Spinal cord (tissue), 10 donors: ENCODE measurements around the gene DAAM1. TPM values are rescaled to one million over a fixed set of nuclear protein-coding genes. Genes with fewer than 3 reads are reported as not detected.
A peak's percentile ranks its signal among the peaks of the same experiment; 100 is the strongest.

ENCODE experiments used
- DNase-seq, 6 donors: peaks; one replicate each; pipeline versions ENCODE4 v3.0.0 to v3.0.0-alpha.2; 2013 to 2015; ENCODE audit warnings: low spot score in 6 of 6, low read depth in 4 of 6
- H3K27ac ChIP-seq: one replicate; pipeline ENCODE4 v1.5.1; 2013; ENCODE audit warnings: low read depth, low read length, control low read depth
- H3K27me3 ChIP-seq: one replicate; pipeline ENCODE4 v1.6.1; 2013; ENCODE audit warnings: low read length; ENCODE audit not compliant: control insufficient read depth, insufficient read depth
- H3K36me3 ChIP-seq: one replicate; pipeline ENCODE4 v1.6.1; 2013; ENCODE audit warnings: low read length; ENCODE audit not compliant: control insufficient read depth, insufficient read depth
- H3K4me1 ChIP-seq: one replicate; pipeline ENCODE4 v1.6.1; 2013; ENCODE audit warnings: low read length; ENCODE audit not compliant: control insufficient read depth, insufficient read depth
- H3K4me3 ChIP-seq: one replicate; pipeline ENCODE4 v1.5.1; 2013; ENCODE audit warnings: low read depth, low read length, control low read depth
- H3K9me3 ChIP-seq: one replicate; pipeline ENCODE4 v1.6.1; 2013; ENCODE audit warnings: low read length; ENCODE audit not compliant: control insufficient read depth, insufficient read depth
- WGBS: methylation state at CpG from one replicate; pipeline ENCODE4 v1.1.5; 2013; ENCODE audit warnings: missing lambda C conversion rate; ENCODE audit not compliant: insufficient coverage; 5-methylcytosine and 5-hydroxymethylcytosine counted together
- polyA plus RNA-seq, 2 donors: library from polyadenylated mRNA; unstranded; fragments of 120-200 nt; gene quantifications; one replicate each; pipeline ENCODE4 v1.2.1, GENCODE V29; 2013; ENCODE audit not compliant: insufficient read length in 2 of 2
- total RNA-seq, 2 donors: library from RNA; depleted of rRNA in 1 of 2; stranded (reverse); fragments of 120-200 nt in 1 of 2; fragments of >200 nt in 1 of 2; gene quantifications; one replicate each; pipeline versions ENCODE4 v1.2.3 to v1.2.4, GENCODE V29; 2013 to 2014
- donor health status: healthy.

Gene DAAM1
- total and polyA plus RNA-seq, 4 donors, result 32.9 to 78.0 (median 61.7) TPM

DNA sequence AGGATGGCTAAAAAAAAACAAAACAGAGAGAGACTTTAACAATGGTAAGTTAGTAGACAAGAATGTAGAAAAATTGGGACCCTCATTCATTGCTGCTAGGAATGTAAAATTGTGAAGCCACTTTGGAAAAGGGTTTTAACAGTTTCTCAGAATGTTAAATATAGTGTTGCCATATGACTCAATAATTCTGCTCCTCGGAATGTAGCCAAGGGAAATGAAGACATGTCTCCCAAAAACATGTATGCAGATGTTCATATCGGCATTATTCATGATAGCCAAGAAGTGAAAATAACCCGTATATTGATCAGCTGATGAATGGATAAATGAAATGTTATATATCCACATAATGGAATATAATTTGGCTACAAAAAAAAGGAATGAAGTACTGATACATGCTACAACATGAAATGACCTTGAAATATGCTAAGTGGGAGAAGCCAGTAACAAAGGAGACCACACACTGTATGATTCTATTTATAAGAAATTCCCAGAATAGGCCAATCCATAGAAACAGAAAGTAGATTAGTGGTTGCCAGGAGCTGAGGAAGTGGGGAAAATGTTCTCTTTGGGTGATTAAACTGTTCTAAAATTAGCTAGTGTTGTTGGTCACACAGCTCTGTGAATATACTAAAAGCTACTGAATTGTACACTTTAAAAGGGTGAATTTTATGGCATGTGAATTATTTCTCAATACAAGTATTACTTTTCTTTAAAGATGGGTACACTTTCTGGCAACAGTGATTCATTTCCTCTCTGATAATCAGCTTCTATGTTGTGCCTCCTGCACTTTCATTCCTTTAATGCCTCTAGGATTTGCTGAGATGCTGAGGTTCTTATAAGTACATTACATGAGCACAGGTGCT, 132.5 kb downstream of the DAAM1 start:
- no peaks in the 10 kb centered on the region for H3K27me3 ChIP-seq
- peak in 2 of 6 donors; percentile 43 to 73 for DNase-seq
- WGBS, result no CpG with 5 or more reads among the region's 3 CpGs
- peaks cover 4% of the 10 kb centered on the region for H3K4me1 ChIP-seq
- H3K36me3 ChIP-seq, result peaks cover 6% of the 10 kb centered on the region
- no peaks in the 10 kb centered on the region for H3K9me3 ChIP-seq
- no peak overlapping the region for H3K4me3 ChIP-seq
- no peak overlapping the region for H3K27ac ChIP-seq

DNA sequence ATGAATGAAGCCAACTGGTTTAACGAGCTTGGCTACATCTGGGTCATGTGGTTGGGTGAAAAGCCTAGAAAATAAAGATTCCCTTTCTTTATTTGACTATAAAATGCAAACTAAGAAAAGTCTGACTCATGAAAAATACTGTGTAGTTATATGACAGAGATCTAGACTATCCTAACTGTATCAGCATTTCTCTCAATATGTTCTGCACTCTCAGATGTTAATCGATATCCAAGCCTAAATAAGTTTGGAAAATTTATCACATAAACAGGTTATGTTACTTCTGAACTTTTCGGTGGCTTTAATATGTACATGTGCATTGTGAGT, 133.1 kb downstream of the DAAM1 start:
- Histone ChIP-seq H3K4me3 (no peak overlapping the region), H3K9me3 (no peaks in the 10 kb centered on the region), H3K36me3 (peaks cover 6% of the 10 kb centered on the region), H3K27me3 (no peaks in the 10 kb centered on the region), H3K27ac (no peak overlapping the region), H3K4me1 (peaks cover 4% of the 10 kb centered on the region)
- DNase-seq, result no peak
- no CpG with 5 or more reads among the region's 3 CpGs for WGBS

DNA sequence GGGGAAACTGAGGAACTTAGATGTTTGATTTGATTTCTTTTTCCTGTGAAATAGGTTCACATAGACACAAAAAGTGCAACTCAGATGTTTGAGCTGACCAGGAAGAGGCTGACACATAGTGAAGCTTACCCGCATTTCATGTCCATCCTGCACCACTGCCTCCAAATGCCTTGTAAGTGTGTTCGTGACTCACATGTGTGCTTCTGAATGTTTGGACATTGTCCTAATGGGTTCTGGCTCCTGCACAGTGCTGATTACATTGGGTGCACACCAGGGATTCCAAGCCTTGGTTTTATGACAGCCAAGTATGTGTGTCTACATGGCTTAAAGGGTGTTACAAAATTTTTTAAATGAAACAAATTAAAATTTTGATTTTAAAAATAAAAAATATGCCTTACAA, 137.4 kb downstream of the DAAM1 start:
- WGBS, result 60% methylated on average over 1 of the region's 2 CpGs

DNA sequence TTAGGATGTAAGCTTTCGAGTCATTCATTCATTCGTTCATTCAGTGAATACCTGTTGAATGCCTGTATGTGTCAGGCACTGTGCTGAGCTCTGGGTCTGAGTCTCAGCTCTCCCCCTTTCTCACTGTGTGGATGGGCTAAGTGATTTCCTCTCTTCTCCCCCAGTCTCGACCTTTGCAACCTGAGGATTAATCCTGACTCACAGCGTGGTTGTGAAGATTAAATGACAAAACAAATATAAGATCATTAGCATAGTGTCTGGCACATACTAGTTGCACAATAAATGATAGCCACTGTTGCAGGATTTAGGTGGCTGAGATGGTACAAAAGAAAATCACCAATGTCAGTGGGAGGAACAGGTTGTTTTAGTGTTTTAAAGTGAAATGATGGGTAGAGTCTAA, 140.0 kb downstream of the DAAM1 start:
- Histone ChIP-seq H3K9me3 (no peaks in the 10 kb centered on the region), H3K4me1 (peaks cover 8% of the 10 kb centered on the region), H3K4me3 (no peak overlapping the region), H3K27ac (no peak overlapping the region), H3K36me3 (peaks cover 21% of the 10 kb centered on the region), H3K27me3 (no peaks in the 10 kb centered on the region)
- DNase-seq, result no peak
- WGBS, result 100% methylated on average over 1 of the region's 4 CpGs

More for the DNA sequence above, 137.4 kb downstream of the DAAM1 start:
- no peaks in the 10 kb centered on the region for H3K27me3 ChIP-seq
- peaks cover 18% of the 10 kb centered on the region for H3K36me3 ChIP-seq
- DNase-seq, result peak in 1 of 6 donors; percentile 32
- no peak overlapping the region for H3K27ac ChIP-seq
- no peaks in the 10 kb centered on the region for H3K9me3 ChIP-seq
- peaks cover 6% of the 10 kb centered on the region for H3K4me1 ChIP-seq
- H3K4me3 ChIP-seq, result no peak overlapping the region

DNA sequence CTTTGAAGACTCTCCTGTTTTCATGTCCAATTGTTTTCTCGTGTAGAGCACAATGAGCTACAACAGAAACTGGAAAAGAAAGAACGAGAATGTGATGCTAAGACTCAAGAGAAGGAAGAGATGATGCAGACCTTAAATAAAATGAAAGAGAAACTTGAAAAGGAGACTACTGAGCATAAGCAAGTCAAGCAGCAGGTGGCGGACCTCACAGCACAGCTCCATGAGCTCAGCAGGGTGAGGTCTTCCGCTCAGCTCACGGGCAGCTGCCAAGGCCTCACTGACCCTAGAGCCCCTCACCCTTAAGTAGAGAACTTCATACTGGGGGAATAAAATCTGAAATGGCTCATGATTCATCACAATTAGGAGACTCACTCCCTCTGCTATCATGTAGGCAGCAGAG, 142.0 kb downstream of the DAAM1 start:
- no peak for DNase-seq
- 70% methylated on average over 3 of the region's 5 CpGs for WGBS
- H3K4me3 ChIP-seq, result no peak overlapping the region
- no peaks in the 10 kb centered on the region for H3K27me3 ChIP-seq
- peaks cover 8% of the 10 kb centered on the region for H3K4me1 ChIP-seq
- H3K9me3 ChIP-seq, result no peaks in the 10 kb centered on the region
- H3K27ac ChIP-seq, result peak overlapping the region; percentile 35
- H3K36me3 ChIP-seq, result peaks cover 21% of the 10 kb centered on the region

DNA sequence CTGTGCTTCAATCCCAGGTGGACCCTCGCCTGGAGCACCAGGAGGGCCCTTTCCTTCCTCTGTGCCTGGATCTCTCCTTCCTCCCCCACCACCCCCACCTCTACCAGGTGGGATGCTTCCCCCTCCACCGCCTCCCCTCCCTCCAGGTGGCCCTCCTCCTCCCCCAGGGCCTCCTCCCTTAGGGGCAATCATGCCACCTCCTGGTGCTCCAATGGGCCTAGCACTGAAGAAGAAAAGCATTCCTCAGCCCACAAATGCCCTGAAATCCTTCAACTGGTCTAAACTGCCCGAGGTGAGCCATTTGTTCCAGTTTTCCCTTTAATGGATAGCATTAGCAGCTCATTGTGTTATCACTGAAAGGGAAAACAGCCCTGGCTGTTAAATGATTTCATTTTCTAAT, 142.8 kb downstream of the DAAM1 start:
- Histone ChIP-seq H3K27ac (no peak overlapping the region), H3K4me3 (no peak overlapping the region), H3K9me3 (no peaks in the 10 kb centered on the region), H3K4me1 (peaks cover 8% of the 10 kb centered on the region), H3K27me3 (no peaks in the 10 kb centered on the region), H3K36me3 (peaks cover 21% of the 10 kb centered on the region)
- no peak for DNase-seq
- WGBS, result 53% methylated on average over 2 of the region's 3 CpGs

DNA sequence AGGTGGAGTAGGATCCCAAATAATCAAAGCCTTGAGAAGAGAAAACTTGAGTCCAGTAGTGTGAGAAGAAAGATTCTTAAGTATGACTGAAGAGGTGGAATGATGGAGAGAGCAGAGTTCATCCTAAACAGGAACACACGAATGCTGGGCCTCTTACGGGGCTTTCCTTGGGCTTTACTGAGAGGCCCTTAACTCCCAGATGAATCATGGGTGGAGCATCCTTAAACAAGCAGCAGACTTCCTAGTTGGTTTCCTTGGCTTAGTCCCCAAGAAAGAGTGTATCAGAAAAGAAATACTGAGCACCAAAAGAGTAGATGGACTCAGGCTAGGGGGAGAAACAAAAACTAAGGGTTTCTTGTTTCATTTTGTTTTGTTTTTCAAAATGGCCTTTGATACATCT, 144.3 kb downstream of the DAAM1 start:
- Histone ChIP-seq H3K27ac (peak overlapping the region; percentile 31), H3K4me1 (peaks cover 8% of the 10 kb centered on the region), H3K27me3 (no peaks in the 10 kb centered on the region), H3K9me3 (no peaks in the 10 kb centered on the region), H3K4me3 (no peak overlapping the region), H3K36me3 (peaks cover 15% of the 10 kb centered on the region)
- DNase-seq, result no peak
- WGBS, result 71% methylated on average over 2 of the region's 2 CpGs

DNA sequence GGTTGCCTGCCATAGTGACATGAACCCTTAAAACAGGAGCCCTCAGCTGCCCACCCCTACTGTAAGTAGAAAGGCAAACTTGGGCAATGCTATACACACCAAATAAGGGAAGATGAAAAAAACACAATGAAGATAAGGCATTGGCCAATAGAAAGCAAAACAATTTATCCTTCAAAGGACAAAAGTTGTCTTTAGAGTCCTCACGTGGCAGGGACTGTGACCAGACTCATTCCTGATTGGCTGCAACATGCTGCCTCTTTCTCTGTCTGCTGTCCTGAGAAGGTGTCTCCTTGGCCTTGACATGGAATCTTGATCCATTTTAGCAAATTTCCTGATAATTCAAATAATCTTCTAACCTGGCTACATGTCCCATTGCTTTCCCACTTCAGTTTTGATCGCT, 144.8 kb downstream of the DAAM1 start:
- Histone ChIP-seq H3K4me3 (no peak overlapping the region), H3K9me3 (no peaks in the 10 kb centered on the region), H3K4me1 (peaks cover 8% of the 10 kb centered on the region), H3K27ac (peak overlapping the region; percentile 31), H3K27me3 (no peaks in the 10 kb centered on the region), H3K36me3 (peaks cover 15% of the 10 kb centered on the region)
- DNase-seq, result no peak
- WGBS, result 19% methylated on average over 1 of the region's 2 CpGs

DNA sequence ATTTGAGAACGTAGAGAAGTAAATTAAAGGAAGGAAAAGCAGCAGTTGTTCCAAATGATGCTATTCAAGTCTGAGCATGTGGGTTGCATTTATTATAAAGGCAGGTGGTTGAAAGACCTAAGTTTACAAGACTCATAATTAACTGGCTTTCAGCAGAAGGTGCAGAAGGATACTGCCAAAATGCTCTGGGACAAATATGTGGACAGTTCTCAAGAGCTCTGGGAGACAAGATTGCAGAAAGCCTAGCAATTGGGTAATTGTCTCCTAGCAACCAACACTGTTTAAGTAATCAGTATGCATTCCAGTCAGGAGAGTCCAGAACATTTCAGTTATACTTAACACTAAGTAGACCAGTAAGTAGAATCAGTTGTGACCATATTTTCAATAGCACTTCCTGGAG, 145.2 kb downstream of the DAAM1 start:
- H3K4me3 ChIP-seq, result no peak overlapping the region
- peaks cover 15% of the 10 kb centered on the region for H3K36me3 ChIP-seq
- no peaks in the 10 kb centered on the region for H3K27me3 ChIP-seq
- H3K27ac ChIP-seq, result peak overlapping the region; percentile 31
- 14% methylated on average over 1 of the region's 1 CpG for WGBS
- peak; percentile 40 to 92 (median 60) for DNase-seq
- no peaks in the 10 kb centered on the region for H3K9me3 ChIP-seq
- peaks cover 8% of the 10 kb centered on the region for H3K4me1 ChIP-seq

DNA sequence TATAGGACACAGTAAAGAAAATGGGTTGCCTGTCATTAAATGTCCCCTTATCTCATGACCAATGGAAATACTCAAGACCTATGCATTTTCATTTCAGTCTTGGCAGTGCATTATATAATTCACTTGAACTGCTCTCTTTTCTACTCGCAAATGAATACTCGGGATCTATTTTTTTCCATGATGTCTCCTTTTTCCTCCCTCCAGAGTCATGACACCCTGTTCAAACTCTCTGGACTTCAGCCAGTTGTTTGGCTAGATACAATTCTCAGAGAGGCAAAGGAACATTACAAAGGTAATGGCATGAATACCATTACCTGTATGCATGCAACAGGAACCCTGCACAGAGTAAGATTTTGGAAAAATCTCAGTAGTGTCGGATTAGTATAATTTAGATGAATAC, 145.8 kb downstream of the DAAM1 start:
- no peak overlapping the region for H3K4me3 ChIP-seq
- H3K9me3 ChIP-seq, result no peaks in the 10 kb centered on the region
- DNase-seq, result no peak
- H3K27ac ChIP-seq, result no peak overlapping the region
- peaks cover 15% of the 10 kb centered on the region for H3K36me3 ChIP-seq
- H3K4me1 ChIP-seq, result peaks cover 8% of the 10 kb centered on the region
- WGBS, result 58% methylated on average over 2 of the region's 3 CpGs
- no peaks in the 10 kb centered on the region for H3K27me3 ChIP-seq
